Prostate gland (tissue), 2 donors: ENCODE data around the gene SPATA31A6.
"Not testable (repeated sequence)": the region's sequence is repeated elsewhere in the genome, so short reads cannot be mapped to it uniquely, and the experiment has no call there.

Experiments
- POLR2A ChIP-seq: fragments of 450-650 bp; IDR thresholded peaks from one replicate; pipeline ENCODE4 v1.6.1; 2016; ENCODE audit warnings: antibody characterized with exemption, mild to moderate bottlenecking
- POLR2AphosphoS5 ChIP-seq: sonication (generic); formaldehyde crosslinking; IDR thresholded peaks from one replicate; pipeline ENCODE4 v1.6.1; 2017; ENCODE audit warnings: antibody characterized with exemption
- TF ChIP-seq, protein P1 (sequence below), 4 experiments: fragments of 200-600 bp in 2 of 4; fragments of 450-650 bp in 2 of 4; sonication (generic) in 2 of 4; IDR thresholded peaks; 1 replicate in 3 of 4; 2 replicates in 1 of 4; pipeline ENCODE4 v1.5.1; 2016 to 2019; ENCODE audit warnings: antibody characterized with exemption in 4 of 4, mild to moderate bottlenecking in 2 of 4, moderate library complexity in 2 of 4

DNA sequence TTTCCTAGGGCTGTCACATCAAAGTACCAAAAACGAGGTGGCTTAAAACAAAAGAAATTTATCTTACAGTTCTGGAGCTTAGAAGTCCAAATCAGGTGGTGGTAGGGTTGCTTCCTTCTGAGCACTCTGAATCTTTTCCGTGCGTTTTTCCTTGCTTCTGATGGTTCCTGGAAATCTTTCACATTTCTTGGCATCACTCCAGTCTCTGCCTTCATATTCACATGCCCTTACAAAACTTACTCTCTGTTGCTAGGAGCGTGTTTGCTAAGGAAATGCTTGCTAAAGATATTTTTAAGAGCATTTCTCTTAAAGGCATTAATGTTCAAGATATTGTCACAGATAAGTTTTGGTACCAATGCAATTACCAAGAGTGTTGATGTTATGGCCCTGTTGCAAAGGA is 49.6 kb downstream of the SPATA31A6 start:
- TF ChIP-seq, protein P1, sequence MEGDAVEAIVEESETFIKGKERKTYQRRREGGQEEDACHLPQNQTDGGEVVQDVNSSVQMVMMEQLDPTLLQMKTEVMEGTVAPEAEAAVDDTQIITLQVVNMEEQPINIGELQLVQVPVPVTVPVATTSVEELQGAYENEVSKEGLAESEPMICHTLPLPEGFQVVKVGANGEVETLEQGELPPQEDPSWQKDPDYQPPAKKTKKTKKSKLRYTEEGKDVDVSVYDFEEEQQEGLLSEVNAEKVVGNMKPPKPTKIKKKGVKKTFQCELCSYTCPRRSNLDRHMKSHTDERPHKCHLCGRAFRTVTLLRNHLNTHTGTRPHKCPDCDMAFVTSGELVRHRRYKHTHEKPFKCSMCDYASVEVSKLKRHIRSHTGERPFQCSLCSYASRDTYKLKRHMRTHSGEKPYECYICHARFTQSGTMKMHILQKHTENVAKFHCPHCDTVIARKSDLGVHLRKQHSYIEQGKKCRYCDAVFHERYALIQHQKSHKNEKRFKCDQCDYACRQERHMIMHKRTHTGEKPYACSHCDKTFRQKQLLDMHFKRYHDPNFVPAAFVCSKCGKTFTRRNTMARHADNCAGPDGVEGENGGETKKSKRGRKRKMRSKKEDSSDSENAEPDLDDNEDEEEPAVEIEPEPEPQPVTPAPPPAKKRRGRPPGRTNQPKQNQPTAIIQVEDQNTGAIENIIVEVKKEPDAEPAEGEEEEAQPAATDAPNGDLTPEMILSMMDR (IDR thresholded peaks at IDR 0.05), result not testable (repeated sequence)
- not testable (repeated sequence) for TF ChIP-seq POLR2A, POLR2AphosphoS5
